Spinal cord (tissue), 10 donors: ENCODE data around the gene ZNF654. TPM values are rescaled to one million over a fixed set of nuclear protein-coding genes. Genes with fewer than 3 reads are reported as not detected.

ENCODE experiments used
- DNase-seq, 6 donors: peaks; one replicate each; pipeline versions ENCODE4 v3.0.0 to v3.0.0-alpha.2; 2013 to 2015; ENCODE audit warnings: low spot score in 6 of 6, low read depth in 4 of 6
- H3K27ac ChIP-seq: one replicate; pipeline ENCODE4 v1.5.1; 2013; ENCODE audit warnings: low read depth, low read length, control low read depth
- H3K27me3 ChIP-seq: one replicate; pipeline ENCODE4 v1.6.1; 2013; ENCODE audit warnings: low read length; ENCODE audit not compliant: control insufficient read depth, insufficient read depth
- H3K36me3 ChIP-seq: one replicate; pipeline ENCODE4 v1.6.1; 2013; ENCODE audit warnings: low read length; ENCODE audit not compliant: control insufficient read depth, insufficient read depth
- H3K4me1 ChIP-seq: one replicate; pipeline ENCODE4 v1.6.1; 2013; ENCODE audit warnings: low read length; ENCODE audit not compliant: control insufficient read depth, insufficient read depth
- H3K4me3 ChIP-seq: one replicate; pipeline ENCODE4 v1.5.1; 2013; ENCODE audit warnings: low read depth, low read length, control low read depth
- H3K9me3 ChIP-seq: one replicate; pipeline ENCODE4 v1.6.1; 2013; ENCODE audit warnings: low read length; ENCODE audit not compliant: control insufficient read depth, insufficient read depth
- WGBS: methylation state at CpG from one replicate; pipeline ENCODE4 v1.1.5; 2013; ENCODE audit warnings: missing lambda C conversion rate; ENCODE audit not compliant: insufficient coverage; 5-methylcytosine and 5-hydroxymethylcytosine counted together
- polyA plus RNA-seq, 2 donors: library from polyadenylated mRNA; unstranded; fragments of 120-200 nt; gene quantifications; one replicate each; pipeline ENCODE4 v1.2.1, GENCODE V29; 2013; ENCODE audit not compliant: insufficient read length in 2 of 2
- total RNA-seq, 2 donors: library from RNA; depleted of rRNA in 1 of 2; stranded (reverse); fragments of 120-200 nt in 1 of 2; fragments of >200 nt in 1 of 2; gene quantifications; one replicate each; pipeline versions ENCODE4 v1.2.3 to v1.2.4, GENCODE V29; 2013 to 2014
- donor health status: healthy.

The ZNF654 gene
- total and polyA plus RNA-seq, 4 donors: 10.4 to 38.2 (median 16.6) TPM

GRCh38 chr3:88123526-88123925 is 64.5 kb downstream of the ZNF654 start:
- H3K4me1 ChIP-seq: no peaks in the 10 kb centered on the region
- no peaks in the 10 kb centered on the region for H3K27me3 ChIP-seq
- H3K9me3 ChIP-seq: no peaks in the 10 kb centered on the region
- no peak overlapping the region for H3K4me3 ChIP-seq
- WGBS: no CpG with 5 or more reads among the region's 1 CpG
- H3K27ac ChIP-seq: no peak overlapping the region
- no peaks in the 10 kb centered on the region for H3K36me3 ChIP-seq
- no peak for DNase-seq

- Histone ChIP-seq H3K9me3 (no peaks in the 10 kb centered on the region), H3K27ac (no peak overlapping the region), H3K27me3 (no peaks in the 10 kb centered on the region), H3K4me3 (no peak overlapping the region), H3K36me3 (no peaks in the 10 kb centered on the region), H3K4me1 (no peaks in the 10 kb centered on the region)
- no CpG with 5 or more reads among the region's 1 CpG for WGBS
- DNase-seq: no peak
Measured at GRCh38 chr3:88131695-88132094, 72.6 kb downstream of the ZNF654 start.

- Histone ChIP-seq H3K9me3 (no peaks in the 10 kb centered on the region), H3K4me3 (no peak overlapping the region), H3K36me3 (no peaks in the 10 kb centered on the region), H3K27ac (no peak overlapping the region), H3K27me3 (no peaks in the 10 kb centered on the region), H3K4me1 (no peaks in the 10 kb centered on the region)
- no peak for DNase-seq
- no CpG with 5 or more reads among the region's 1 CpG for WGBS
Measured at GRCh38 chr3:88132894-88133293, 73.8 kb downstream of the ZNF654 start.

- Histone ChIP-seq H3K27me3 (no peaks in the 10 kb centered on the region), H3K4me3 (no peak overlapping the region), H3K4me1 (no peaks in the 10 kb centered on the region), H3K36me3 (no peaks in the 10 kb centered on the region), H3K9me3 (no peaks in the 10 kb centered on the region), H3K27ac (no peak overlapping the region)
- WGBS: no CpG with 5 or more reads among the region's 1 CpG
- no peak for DNase-seq
Measured at GRCh38 chr3:88133711-88134263, 74.7 kb downstream of the ZNF654 start.

- DNase-seq: peak in 1 of 6 donors; percentile 47
- Histone ChIP-seq H3K9me3 (no peaks in the 10 kb centered on the region), H3K4me1 (no peaks in the 10 kb centered on the region), H3K27ac (no peak overlapping the region), H3K4me3 (no peak overlapping the region), H3K36me3 (no peaks in the 10 kb centered on the region), H3K27me3 (no peaks in the 10 kb centered on the region)
- WGBS: no CpG with 5 or more reads among the region's 1 CpG
Measured at GRCh38 chr3:88137836-88138235, 78.8 kb downstream of the ZNF654 start.

- Histone ChIP-seq H3K27me3 (no peaks in the 10 kb centered on the region), H3K4me3 (no peak overlapping the region), H3K9me3 (no peaks in the 10 kb centered on the region), H3K36me3 (no peaks in the 10 kb centered on the region), H3K27ac (no peak overlapping the region), H3K4me1 (no peaks in the 10 kb centered on the region)
- DNase-seq: no peak
- WGBS: no CpG with 5 or more reads among the region's 4 CpGs
Measured at GRCh38 chr3:88141458-88142083, 82.5 kb downstream of the ZNF654 start.

- H3K9me3 ChIP-seq: no peaks in the 10 kb centered on the region
- no peak overlapping the region for H3K4me3 ChIP-seq
- DNase-seq: no peak
- H3K4me1 ChIP-seq: no peaks in the 10 kb centered on the region
- no peak overlapping the region for H3K27ac ChIP-seq
- no peaks in the 10 kb centered on the region for H3K27me3 ChIP-seq
- H3K36me3 ChIP-seq: no peaks in the 10 kb centered on the region
- no CpG with 5 or more reads among the region's 3 CpGs for WGBS
Measured at GRCh38 chr3:88142094-88142624, 83.1 kb downstream of the ZNF654 start.

GRCh38 chr3:88147261-88147660 is 88.2 kb downstream of the ZNF654 start:
- H3K27me3 ChIP-seq: no peaks in the 10 kb centered on the region
- no peak overlapping the region for H3K27ac ChIP-seq
- no peaks in the 10 kb centered on the region for H3K9me3 ChIP-seq
- peaks cover 12% of the 10 kb centered on the region for H3K4me1 ChIP-seq
- no peak for DNase-seq
- H3K4me3 ChIP-seq: no peak overlapping the region
- no peaks in the 10 kb centered on the region for H3K36me3 ChIP-seq

- peaks cover 15% of the 10 kb centered on the region for H3K4me1 ChIP-seq
- H3K27ac ChIP-seq: no peak overlapping the region
- DNase-seq: no peak
- peak overlapping the region; percentile 93 for H3K4me3 ChIP-seq
- WGBS: 75% methylated on average over 16 of the region's 17 CpGs
- H3K27me3 ChIP-seq: no peaks in the 10 kb centered on the region
- H3K9me3 ChIP-seq: no peaks in the 10 kb centered on the region
- peaks cover 2% of the 10 kb centered on the region for H3K36me3 ChIP-seq
Measured at GRCh38 chr3:88148651-88149050, 89.6 kb downstream of the ZNF654 start.

GRCh38 chr3:88149101-88149508 is 90.0 kb downstream of the ZNF654 start:
- no peaks in the 10 kb centered on the region for H3K27me3 ChIP-seq
- peak overlapping the region; percentile 92 for H3K27ac ChIP-seq
- DNase-seq: peak in 2 of 6 donors; percentile 6 to 41
- 0% methylated on average over 7 of the region's 16 CpGs for WGBS
- peak overlapping the region; percentile 93 for H3K4me3 ChIP-seq
- peaks cover 15% of the 10 kb centered on the region for H3K4me1 ChIP-seq
- H3K9me3 ChIP-seq: no peaks in the 10 kb centered on the region
- H3K36me3 ChIP-seq: peaks cover 3% of the 10 kb centered on the region
